GM18868 (cell line): ENCODE data around the gene H2BK1.

Experiments used
- ATAC-seq: cut with Tn5 transposase; IDR thresholded peaks from one replicate; pipeline ENCODE4 v1.9.1; 2021; ENCODE audit warnings: mild to moderate bottlenecking, moderate library complexity; ENCODE audit not compliant: unreplicated experiment

Gene H2BK1

GRCh38 chr7:151245360-151246101, 35.2 kb upstream of the H2BK1 start:
- peak; percentile 42 for ATAC-seq

GRCh38 chr7:151244841-151245346, 34.6 kb upstream of the H2BK1 start:
- no peak for ATAC-seq

- no peak for ATAC-seq
Measured at GRCh38 chr7:151244196-151244840, 34.0 kb upstream of the H2BK1 start.

GRCh38 chr7:151243408-151244195, 33.3 kb upstream of the H2BK1 start:
- ATAC-seq: no peak

GRCh38 chr7:151243045-151243349, 32.7 kb upstream of the H2BK1 start:
- ATAC-seq: no peak

- no peak for ATAC-seq
Measured at GRCh38 chr7:151242159-151243044, 32.1 kb upstream of the H2BK1 start.

GRCh38 chr7:151241755-151242096, 31.4 kb upstream of the H2BK1 start:
- ATAC-seq: no peak

- ATAC-seq: no peak
Measured at GRCh38 chr7:151240942-151241754, 30.9 kb upstream of the H2BK1 start.

- ATAC-seq: no peak
Measured at GRCh38 chr7:151240536-151240935, 30.2 kb upstream of the H2BK1 start.

GRCh38 chr7:151239837-151240459, 29.7 kb upstream of the H2BK1 start:
- ATAC-seq: no peak

- ATAC-seq: no peak
Measured at GRCh38 chr7:151238924-151239836, 28.9 kb upstream of the H2BK1 start.

GRCh38 chr7:151238190-151238810, 28.0 kb upstream of the H2BK1 start:
- no peak for ATAC-seq

- no peak for ATAC-seq
Measured at GRCh38 chr7:151237244-151238189, 27.2 kb upstream of the H2BK1 start.

- no peak for ATAC-seq
Measured at GRCh38 chr7:151236406-151236805, 26.1 kb upstream of the H2BK1 start.

- ATAC-seq: no peak
Measured at GRCh38 chr7:151235091-151235787, 25.0 kb upstream of the H2BK1 start.

- no peak for ATAC-seq
Measured at GRCh38 chr7:151233804-151234203, 23.5 kb upstream of the H2BK1 start.
